ENCODE results near the gene TMX2.

- TF ChIP-seq CTCF (IDR thresholded peaks at IDR 0.05): no peak
- peak; percentile 62 to 67 for TF ChIP-seq POLR2A (IDR thresholded peaks at IDR 0.05)
Observed at GRCh38 chr11:57711414-57712255, 758 bp upstream of the TMX2 start, which contains the start of gene MED19.

Measured in adrenal gland (tissue), 5 donors.